ENCODE results near the gene PDE6B.

Gene PDE6B

DNA sequence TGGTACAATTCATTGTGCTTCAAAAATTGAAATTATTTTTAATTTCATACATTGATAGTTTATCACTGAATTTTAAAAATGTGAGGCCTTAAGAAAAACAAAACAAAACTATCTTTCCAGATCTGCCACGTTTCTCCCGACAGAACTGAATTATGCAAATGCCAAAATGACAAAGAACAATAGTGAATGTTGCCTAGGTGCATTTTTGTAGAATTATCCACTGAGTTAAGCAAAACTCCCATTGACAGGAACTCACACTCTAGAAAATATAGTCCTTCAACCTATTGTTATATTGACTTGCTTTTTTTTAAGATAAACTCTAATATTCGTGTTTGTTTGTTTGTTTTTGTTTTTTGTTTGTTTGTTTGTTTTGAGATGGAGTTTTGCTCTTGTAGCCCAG lies 86.7 kb downstream of the PDE6B start:
- no peak overlapping the region for H3K4me3 ChIP-seq (replicated peaks in 1 of 2; ENCODE audit: low read depth in 2 of 2, low read length in 2 of 2)
- DNase-seq (ENCODE audit: low read depth in 2 of 2), result no peak
- no peak for TF ChIP-seq CTCF (IDR thresholded peaks at IDR 0.05; ENCODE audit: low read depth, low read length)

DNA sequence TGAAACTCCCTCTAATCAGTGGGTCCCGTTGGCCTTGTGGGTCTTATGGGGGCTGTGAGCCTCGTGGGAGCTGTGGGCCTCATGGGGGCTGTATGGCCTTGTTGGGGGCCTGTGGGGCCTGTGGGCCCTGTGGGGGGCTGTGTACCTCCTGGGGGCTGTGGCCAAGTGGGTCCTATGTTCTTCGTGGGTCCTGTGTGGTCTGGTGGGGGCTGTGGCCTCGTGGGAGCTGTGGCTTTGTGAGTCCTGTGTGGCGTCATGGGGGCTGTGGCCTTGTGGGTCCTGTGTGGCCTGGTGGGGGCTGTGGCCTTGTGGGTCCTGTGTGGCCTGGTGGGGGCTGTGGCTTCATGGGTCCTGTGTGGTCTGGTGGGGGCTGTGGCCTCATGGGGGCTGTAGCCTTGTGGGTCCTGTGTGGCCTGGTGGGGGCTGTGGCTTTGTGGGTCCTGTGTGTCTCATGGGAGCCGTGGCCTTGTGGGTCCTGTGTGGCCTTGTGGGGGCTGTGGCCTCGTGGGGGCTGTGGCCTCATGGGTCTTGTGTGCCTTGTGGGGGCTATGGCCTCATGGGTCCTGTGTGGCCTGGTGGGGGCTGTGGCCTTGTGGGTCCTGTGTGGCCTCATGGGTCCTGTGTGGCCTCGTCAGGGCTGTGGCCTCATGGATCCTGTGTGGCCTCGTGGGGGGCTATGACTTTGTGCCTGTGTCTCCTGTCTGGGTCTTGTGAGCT lies 87.7 kb downstream of the PDE6B start:
- DNase-seq (ENCODE audit: low read depth in 2 of 2), result no peak
- TF ChIP-seq CTCF (IDR thresholded peaks at IDR 0.05; ENCODE audit: low read depth, low read length), result no peak
- no peak overlapping the region for H3K4me3 ChIP-seq (replicated peaks in 1 of 2; ENCODE audit: low read depth in 2 of 2, low read length in 2 of 2)

DNA sequence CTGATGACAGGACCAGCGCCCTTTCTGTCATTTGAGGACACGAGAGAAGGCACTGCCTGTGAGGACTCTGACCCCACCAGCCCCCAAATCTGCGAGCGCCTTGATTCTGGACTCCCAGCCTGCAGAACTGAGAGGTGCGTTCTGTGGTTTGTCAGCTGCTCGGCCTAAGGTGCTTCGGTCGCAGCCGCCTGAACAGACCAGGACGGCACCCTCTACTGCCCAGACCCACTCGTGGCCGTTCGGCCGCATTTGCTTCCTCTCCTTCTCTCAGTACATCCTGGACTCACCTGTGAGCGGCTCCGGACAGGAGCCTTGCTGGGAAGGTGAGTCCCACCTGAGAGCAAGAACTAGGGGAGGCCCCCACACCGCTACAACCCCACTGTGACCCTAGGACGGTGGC lies 88.7 kb downstream of the PDE6B start:
- no peak for TF ChIP-seq CTCF (IDR thresholded peaks at IDR 0.05; ENCODE audit: low read depth, low read length)
- H3K4me3 ChIP-seq (replicated peaks in 1 of 2; ENCODE audit: low read depth in 2 of 2, low read length in 2 of 2), result no peak overlapping the region
- no peak for DNase-seq (ENCODE audit: low read depth in 2 of 2)

DNA sequence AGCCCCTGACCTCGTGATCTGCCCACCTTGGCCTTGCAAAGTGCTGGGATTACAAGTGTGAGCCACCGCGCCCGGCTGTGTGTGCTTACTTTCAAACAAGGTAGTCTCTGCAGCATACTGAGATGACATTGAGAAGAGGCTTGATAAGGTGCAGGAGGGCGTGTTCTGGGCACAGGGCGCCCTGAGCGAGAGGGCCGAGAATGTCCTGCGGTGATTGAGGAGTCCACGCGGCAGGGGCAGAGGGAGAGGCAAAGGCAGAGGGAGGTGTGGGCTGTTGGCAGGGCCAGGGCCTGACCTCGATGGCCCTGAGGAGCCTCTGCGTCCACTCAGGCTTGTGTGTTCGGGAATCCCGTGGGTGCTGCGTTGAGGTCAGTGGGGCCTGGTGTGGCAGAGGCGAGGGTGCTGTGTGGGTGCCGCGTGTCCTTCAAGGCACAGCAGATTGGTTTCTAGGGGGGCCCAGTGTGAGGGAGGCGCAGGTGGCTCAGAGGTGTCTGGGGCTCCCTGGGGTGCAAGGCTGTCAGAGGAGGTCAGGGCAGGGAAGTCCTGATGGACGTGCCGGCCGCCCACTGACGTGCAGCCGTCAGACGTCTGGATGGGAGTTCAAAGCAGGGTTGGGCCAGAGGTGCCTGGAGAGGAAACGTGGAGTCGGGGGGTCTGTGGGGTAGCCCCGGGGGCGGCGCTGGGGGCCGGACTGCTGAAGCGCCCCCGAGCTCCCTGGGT lies 92.4 kb downstream of the PDE6B start:
- TF ChIP-seq CTCF (IDR thresholded peaks at IDR 0.05; ENCODE audit: low read depth, low read length), result no peak
- no peak overlapping the region for H3K4me3 ChIP-seq (replicated peaks in 1 of 2; ENCODE audit: low read depth in 2 of 2, low read length in 2 of 2)
- no peak for DNase-seq (ENCODE audit: low read depth in 2 of 2)

- no peak for DNase-seq (ENCODE audit: low read depth in 2 of 2)
- TF ChIP-seq CTCF (IDR thresholded peaks at IDR 0.05; ENCODE audit: low read depth, low read length), result no peak
- no peak overlapping the region for H3K4me3 ChIP-seq (replicated peaks in 1 of 2; ENCODE audit: low read depth in 2 of 2, low read length in 2 of 2)
Measured at GRCh38 chr4:718460-718859, 93.1 kb downstream of the PDE6B start.

Measured in cardiac fibroblast (primary cell).